Activated CD8-positive, alpha-beta memory T cell treated with anti-CD3 and anti-CD28 coated beads, Interleukin-2, amount 50 U/mL, for 4 hours (primary cell): Measurements from ENCODE around the gene CACNB2.

ENCODE experiments used
- DNase-seq: peaks from one replicate; pipeline ENCODE4 v3.0.0-alpha.2; 2020

The CACNB2 gene

DNA sequence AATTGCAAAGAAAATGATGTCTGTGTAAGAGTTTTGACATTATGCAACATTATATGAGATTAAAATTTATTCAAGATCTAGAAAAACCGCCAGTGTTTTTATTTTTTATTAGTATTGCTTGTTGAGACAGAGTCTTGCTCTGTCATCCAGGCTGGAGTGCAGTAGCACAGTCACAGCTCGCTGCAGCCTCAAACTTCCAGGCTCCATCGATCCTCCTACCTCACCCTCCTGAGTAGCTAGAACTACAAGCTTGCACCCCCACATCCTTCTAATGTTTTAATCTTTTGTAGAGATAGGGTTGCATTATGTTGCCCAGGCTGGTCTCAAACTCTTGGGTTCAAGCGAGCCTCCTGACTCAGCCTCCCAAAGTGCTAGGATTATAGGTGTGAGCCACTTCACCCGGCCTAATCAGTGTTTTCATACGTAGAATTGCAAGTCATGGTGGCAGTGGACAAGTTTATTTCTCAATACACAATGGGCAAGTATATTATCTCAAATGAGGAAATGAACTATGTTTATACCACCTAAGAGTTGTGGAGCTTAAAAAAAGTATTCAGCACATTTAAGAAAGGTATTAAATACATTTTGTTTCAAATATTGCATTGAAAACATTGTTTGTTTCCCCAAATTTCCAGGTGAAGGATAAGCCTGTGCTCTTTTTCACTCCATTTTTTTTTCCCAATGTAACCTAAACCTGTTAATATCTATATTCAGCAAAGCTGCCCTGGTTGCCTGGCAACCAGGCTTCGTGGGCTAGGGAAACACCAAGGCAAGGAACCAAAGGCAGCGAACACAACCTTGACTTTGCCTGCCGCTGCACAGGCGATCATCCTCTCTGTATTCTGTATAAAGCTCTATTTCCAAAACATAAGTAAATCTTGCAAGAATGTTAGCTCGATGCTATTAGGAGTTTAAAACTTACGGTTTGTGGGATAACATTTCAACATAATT is 163.9 kb downstream of the CACNB2 start:
- DNase-seq = no peak

DNA sequence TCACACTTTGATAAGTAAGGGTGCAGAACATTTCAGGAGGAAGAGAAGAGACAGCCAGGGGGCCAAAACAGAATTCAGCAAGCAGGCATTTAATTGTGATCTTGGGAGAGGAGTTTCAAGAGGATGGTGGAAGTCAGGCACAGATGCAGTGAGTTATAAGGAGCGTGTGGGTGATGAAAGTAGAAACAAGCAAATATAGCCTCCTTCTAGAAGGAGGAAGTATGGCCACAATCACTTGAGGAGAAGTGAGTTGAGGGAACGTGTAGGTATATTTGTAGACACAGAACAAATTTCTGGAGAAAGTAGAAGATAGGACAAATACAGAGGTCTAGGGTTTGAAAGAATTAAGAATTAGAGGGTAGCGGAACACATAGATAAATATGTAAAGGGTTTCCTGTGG is 165.8 kb downstream of the CACNB2 start:
- no peak for DNase-seq

DNA sequence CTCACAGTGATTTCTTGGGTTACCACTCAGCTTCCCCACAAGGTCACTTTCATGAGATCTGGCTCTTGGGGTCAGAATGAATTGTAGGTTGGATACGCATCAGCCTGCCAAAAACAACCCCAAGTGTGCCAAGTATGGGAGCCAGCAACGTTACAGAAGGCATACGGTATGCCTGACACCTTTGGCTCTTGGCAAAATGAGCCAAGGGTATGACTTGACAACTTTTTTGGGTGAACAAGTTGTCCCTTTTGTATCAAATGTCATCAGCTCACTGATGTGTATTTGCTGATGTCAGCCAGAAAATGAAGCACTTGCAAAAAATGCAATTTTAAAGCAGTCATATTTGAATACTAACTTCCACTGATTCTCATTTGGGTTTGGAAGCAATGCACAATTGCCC is 168.4 kb downstream of the CACNB2 start:
- DNase-seq = no peak

DNA sequence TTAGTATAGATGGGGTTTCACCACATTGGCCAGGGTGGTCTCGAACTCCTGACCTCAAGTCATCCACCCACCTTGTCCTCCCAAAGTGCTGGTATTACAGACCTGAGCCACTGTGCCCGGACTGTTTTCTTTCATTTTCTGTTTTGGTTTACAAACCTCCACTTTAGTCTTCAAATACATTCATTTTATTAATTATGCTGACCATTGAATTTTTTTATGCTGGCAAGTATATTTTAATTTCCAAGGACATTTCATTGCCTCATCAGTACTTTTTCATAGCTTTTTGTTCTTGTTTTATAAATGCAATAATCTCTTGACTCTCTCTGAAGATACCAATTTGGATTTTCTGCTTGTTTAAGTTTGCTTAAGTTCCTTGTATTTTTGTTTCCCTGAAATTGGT is 170.5 kb downstream of the CACNB2 start:
- no peak for DNase-seq

DNA sequence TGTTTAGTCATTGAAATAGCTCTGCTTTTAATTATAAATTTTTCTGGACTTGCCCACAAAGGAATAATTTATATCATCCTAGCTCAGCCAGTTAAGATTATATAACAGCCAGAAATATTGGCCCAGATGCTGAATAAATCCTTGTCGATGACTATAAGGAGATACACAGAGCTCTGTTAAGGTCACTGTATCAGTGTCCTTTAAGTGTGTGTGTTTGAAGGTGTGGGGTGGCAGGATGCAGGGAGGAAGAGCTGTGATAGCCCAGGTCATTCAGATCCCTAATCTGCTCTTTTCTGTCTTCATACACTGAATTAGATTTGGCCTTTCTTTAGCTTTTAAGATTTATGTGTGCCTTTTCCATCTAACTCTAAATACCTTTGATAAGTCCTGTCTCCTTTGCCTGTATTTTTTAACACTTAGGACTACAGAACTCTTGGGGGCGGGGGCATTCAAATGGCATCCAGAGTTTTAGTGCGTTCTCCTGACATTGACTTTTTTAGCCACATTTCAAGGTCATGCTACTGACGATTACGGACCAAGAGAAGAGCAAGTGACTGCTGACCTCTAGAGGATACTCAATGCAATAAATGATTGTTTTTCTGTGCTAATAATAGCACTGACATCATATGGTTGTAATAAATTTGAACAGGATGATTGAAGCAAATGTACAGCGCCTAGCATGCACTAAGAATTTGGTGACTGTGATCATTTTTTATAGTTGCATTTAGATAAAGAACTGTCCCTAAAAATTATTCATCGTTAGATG is 172.3 kb downstream of the CACNB2 start:
- DNase-seq = no peak

DNA sequence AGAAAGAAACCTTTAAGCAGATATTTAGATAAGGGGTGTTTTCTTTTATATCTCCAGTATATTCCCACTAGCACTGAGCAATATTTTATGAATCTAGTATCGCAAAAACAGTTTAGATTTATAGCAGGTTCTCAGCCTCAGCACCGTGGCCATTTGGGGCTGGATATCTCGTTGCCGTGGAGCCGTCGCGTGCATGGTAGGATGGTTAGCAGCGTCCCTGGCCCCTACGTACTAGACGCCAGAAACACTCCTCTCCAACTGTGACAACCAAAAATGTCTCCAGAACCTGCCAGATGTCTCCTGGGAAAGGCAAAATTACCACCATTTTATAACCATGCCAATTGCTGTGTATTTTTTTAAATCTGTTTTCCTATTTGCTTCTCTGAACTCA is 172.9 kb downstream of the CACNB2 start:
- DNase-seq = no peak

DNA sequence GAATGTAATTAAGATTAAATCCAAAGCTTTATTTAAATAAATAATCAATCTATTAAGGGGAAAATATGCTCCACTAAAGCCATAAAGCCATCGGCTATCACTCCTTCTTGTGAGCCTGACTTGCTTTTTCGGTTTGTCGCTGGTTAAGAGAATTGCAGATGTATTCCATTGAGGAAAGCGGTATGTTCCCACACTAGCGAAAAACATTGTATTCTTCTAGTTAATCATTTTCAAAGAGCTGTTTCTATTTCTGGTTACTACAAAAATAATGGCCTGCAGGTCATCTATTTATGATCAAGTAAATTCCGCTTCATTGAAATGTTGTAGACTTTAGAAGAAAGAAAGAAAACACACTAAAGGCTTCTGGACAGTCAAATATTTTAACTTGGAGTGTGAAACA is 173.4 kb downstream of the CACNB2 start:
- DNase-seq = no peak

DNA sequence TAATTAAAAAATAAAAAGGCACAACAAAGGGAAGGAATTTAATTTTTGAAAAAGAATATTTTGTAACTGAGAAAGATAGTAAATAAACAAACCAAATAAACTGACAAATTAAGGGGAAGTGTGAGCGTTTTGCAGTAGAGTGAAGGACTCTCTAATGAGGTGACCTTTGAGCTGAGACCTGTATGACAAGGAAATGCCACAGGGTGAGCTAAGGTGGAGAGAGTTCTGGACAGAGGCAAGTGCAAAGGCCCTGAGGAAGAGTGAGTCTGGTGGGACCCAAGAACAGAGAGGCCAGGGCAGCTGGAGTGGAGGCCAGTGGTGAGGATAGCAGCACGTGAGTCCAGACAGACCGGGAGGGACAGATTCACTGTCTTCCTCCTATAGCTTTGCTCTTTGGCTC is 179.4 kb downstream of the CACNB2 start:
- no peak for DNase-seq

DNA sequence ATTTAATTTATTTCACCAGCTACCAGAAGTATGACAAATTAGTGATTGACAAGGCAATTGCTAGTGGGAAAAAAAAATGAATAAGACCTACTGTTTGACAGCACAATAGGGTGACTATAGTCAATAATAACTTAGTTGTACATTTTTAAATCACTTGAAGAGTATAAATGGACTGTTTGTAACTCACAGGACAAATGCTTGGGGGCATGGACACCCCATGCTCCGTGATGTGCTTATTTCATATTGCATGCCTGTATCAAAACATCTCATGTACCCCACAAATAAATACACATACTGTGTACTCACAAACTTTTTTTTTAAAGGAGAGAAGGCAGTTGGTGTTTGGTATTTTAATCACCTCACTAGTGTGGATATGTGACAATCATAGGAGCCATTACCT is 181.1 kb downstream of the CACNB2 start:
- no peak for DNase-seq

DNA sequence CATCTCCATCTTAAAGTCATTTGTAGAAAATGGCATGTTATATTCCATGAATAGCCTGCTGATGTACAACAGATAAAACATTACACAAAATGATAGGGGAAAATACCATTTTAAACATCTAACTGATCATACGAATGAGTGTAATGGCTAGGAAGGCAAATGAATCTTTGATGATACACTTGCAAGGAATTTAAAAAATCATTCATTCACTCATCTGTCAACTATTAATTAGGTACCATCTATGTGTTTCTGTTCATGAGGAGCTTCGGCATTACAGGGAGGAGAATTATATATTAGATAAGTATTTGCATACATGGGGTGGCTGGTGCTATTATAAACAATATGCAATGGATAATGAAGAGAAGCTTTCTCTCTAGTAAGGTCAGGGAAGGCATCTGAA is 183.7 kb downstream of the CACNB2 start:
- no peak for DNase-seq

DNA sequence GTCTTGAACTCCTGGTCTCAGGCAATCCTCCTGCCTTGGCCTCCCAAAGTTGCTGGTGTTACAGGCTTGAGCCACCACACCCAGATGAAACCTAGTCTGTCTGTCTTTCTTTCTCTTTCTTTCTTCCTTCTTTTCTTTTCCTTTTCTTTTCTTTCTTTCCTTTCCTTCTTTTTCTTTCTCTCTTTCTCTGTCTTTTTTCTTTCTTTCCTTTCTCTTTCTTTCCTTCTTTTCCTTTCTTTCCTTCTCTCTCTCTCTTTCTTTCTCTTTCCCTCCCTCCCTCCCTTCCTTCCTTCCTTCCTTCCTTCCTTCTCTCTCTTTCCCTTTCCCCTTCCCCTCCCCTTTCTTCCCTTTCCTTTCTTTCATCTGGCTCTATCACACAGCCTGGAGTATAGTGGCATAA is 185.2 kb downstream of the CACNB2 start:
- DNase-seq = no peak

DNA sequence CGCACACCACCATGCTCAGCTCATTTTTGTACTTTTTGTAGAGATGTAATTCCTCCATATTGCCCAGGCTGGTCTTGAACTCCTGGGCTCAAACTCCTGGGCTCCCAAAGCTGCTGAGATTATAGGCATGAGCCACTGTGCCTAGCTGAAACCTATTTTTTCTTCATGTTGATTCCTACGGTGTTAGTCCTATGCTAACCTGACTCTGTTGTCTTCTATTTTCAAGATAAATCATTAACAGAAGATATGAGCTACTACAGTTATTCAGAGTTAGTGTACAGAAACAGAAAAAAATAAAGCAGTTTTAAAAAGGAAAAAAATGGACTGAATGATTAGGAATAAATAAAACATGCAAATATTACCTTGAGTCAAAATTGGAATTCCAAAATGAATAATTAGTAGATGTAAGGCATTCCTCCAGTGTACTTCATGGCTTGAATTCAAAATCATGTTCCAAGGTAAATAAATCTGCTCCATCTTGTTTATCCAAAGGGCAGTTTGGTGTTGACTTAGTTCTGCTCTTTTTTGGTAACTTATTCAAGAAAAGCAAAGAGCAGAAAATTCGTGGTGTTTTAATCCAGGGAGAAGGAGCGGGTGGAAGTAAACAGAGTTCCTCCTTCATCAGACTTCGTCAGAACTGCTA is 185.8 kb downstream of the CACNB2 start:
- DNase-seq = no peak

DNA sequence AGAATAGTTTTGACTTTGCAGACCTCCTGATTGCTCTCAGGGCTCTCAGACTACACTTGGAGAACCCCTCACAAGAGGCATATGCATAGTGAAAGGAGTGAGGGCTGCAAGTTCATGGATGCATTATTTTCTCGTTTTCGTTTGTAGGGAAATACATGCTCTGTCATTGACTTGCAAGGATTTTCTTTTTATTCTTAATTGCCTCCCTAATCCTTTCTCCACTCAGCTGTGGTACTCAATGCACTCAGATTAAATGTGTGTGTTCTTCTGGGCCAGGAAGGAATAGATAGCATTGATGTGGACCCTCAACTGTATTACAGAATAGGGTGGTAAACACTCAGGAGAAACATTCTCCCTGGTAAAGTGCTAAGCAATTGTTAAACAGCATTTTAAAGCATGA is 188.7 kb downstream of the CACNB2 start:
- DNase-seq = no peak

DNA sequence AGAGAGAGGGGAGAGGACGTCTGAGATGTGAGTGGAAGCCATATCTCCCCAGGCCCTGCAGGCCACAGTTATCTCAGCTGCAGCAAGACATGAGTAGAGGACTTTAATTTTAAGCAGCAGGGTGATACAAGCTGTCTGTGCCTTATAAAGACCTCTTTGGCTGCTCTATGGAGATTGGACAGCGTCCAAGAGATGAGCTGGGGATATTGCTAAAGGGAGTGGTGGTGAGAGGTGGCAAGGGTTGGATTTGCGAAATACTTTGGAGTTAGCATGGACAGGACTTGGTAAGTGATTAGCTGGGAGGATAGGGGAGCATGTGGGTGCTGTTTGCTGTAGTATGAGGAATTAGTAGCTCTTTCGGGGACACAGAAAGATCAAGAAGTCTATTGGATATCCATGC is 191.8 kb downstream of the CACNB2 start:
- no peak for DNase-seq

DNA sequence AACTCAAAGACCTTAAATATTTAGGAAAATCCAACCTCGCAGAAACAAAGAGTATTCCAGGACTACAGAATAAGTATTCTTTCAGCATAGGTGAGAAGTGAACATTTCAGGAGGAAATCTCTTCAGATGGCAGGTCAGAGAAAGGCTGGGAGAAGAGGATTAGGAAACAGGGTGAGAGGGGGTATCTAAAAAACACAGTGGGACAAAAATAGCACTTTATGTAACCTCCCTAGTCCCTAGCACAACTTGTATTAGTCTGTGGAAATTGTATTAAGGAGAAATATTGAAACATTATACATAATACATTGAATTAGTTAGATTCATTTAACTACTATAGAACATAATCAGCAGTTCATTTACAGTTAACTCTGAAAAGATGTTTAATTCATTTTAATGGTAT is 192.3 kb downstream of the CACNB2 start:
- DNase-seq = no peak

DNA sequence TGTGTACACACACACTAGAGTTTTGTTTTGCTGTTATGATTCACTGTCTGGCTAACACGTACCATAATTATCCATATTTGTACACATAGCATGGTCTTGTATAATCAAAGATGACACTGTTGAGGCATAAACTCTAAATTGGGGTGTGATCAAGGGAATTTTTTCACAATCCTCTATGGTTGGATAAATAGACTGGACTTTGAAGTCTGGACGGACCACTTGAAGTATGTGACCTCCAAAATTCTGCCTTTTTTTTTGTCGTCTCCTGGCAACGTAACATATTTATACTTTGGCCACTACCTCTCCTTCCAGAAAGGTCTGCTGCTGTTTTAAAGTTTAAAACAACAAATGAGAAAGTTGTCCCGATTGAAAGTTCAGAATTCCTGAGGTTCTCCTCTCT is 193.4 kb downstream of the CACNB2 start:
- no peak for DNase-seq

DNA sequence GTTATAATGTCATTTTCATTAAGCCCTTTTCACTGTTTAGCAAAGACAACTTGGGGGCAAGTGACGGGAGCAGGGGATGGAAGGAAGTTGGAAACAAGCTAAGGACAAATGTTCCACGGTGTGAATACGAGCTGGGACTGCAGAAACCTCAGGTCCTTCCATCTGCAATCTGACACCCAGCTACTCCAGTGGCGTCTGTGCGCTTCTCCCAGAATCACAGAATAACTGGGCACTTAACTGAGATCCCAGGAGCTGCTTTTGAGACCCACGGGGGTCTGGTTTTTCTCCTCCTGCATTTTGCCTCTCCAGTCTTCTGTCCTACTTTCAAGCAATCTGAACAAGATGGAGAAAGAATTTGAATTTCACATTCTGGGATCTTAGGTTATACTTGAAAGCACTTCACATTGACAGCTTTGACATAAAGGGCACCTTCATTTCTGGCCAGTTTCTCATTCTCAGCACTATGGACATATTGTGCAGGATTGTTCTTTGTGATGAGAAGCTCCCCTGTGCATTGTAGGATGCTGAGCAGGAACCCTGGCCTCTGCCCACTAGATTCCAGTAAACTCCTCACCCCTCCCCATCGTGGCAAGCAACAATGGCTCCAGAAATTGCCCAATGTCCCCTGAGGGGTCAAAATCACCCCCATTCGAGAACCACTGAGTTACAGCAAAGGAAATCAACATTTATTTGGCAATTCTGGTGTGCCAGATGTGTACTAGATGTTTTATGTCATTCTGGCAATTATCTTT is 194.1 kb downstream of the CACNB2 start:
- DNase-seq = no peak

DNA sequence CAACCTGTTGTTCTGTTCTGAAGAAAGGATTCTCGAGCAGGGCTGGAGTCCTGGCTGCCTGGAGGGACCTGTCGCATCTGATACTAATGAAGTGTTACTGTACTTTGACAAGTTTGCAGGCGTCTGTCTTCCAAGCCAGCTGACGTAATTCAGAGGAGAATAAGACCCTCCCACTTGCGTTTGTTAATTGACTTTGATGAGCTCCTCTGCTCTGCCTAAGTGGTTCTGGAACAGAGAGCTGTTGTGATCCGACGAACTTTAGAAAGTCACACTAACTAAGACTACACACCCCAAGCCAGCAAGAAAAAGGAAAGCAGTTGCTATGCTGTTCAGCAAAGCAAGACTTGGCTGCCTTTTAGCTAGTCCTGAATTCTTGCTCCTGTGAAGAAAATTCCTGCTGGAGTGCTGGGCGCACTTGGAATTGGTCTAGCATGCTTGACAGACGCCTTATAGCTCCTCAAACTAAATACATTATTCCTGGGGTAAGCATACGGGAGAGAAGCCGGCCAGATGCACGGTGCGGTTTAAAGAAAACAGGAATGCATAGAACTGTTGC is 200.3 kb downstream of the CACNB2 start:
- DNase-seq = no peak

DNA sequence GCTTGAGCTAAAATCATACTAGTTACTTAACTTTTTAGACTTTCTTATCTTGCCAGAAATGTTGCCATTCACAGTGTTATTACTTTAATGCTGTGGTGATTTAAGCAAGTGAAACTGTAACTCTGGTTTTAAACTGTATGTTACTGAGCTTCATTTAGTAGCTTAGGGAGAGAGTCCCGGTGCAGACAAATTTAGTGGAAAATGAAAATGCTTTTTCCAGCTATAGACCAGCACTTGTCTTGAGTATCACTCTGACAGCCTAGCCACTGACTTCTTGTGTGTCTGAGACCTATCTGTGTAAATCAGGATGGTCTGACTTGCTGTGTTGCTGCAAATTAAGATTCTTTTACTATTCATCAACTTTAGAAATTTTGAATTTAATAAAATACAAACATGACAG is 200.8 kb downstream of the CACNB2 start:
- no peak for DNase-seq

DNA sequence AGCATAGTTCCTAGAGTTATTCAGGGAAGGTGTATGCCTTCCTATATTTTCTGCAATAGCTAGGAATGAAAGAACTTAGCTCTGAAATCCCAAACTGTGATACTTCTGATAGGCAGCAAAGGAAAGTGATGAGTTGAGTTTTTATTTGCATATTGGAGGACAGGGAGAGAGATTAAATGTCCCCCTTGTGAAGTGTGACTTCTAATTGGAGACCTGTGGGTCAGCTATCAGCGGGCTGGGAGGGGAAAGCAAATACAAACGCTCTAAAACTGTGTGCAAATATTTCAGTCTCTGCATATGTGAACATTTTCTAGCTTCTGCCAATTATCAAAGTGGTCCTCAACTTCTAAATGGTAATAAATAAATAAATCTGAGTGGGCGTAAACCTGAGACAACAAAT is 203.3 kb downstream of the CACNB2 start:
- no peak for DNase-seq

DNA sequence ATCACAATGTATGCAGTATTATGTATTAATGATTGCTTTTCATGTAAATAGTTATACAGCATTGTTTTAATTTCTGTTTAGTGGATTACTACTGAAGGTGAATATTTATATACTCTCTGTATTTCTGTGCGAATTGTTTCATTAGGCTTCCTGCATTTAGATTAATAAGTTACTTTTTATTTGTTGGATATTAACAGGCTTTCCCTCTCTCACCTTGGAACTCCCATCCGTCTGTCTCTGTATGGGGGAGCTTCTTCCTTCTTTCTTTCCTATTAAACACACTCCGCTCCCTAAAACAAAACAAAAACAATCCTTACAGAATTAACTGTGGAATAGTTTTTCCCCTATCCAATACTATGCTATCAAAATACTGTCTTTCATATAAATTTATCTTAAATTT is 205.1 kb downstream of the CACNB2 start:
- DNase-seq = no peak

DNA sequence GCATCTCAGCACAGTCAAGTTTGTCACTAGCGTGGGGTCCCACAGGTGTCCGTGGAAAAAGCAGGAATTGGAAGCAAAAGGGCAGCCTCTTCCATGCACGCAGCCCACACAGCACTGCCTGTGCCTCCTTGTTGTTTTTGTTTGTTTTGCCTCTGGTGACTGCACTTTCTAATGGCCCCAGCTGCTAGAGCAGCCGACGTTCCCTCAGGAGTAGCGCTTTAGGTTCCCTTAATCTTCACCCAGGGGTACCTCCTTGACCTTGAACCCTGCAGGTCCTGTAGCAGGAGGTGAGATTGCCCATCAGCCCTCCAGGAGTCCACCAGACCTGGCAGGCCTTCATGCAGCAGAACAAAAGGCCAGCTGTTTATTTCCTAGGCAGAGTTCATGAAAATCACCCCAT is 210.1 kb downstream of the CACNB2 start:
- DNase-seq = no peak

DNA sequence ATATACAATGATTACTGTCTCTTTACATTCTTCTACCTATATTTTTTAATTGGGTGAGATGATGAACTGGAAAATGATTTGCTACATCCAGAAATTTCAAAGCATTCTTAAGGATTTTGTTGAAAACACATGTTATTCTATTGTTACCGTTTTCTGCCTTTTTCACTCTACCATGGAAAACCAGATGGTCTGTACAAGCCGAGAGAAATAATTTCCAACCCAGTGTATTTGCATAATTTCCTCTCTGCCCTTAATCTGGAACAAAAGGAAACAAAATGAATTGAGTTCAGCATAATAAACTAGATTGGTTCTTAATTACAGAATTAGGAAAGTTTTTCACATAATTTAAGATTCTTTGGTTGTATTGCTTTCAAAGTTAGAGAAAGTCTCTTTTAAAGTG is 211.2 kb downstream of the CACNB2 start:
- DNase-seq = no peak
